Left lobe of liver (tissue), 2 donors: ENCODE results near the gene ENTPD7. TPM values are rescaled to one million over a fixed set of nuclear protein-coding genes. Genes with fewer than 3 reads are reported as not detected.

Source experiments
- ATAC-seq: fragments of 200-7000 bp; cut with Tn5 transposase; one replicate; pipeline ENCODE4 v1.9.1; 2020; ENCODE audit warnings: mild to moderate bottlenecking, moderate library complexity
- DNase-seq: peaks from one replicate; pipeline ENCODE4 v3.0.0-alpha.2; 2020; ENCODE audit warnings: low spot score
- total RNA-seq: library from RNA; stranded (reverse); gene quantifications from one replicate; pipeline ENCODE4 v1.2.1, GENCODE V29; 2021
- donor health status: DM: no; HTN: no; CAD: no; lungs with moderate emphysema.
- donor health status: DM: no; HTN: yes; CAD: no.

Gene ENTPD7
- total RNA-seq, 1 donor from 2014 or later: 9.8 TPM

- no peak for DNase-seq
- ATAC-seq: no peak
Observed at GRCh38 chr10:99633832-99634231, 25.5 kb upstream of the ENTPD7 start.

- ATAC-seq: peak; percentile 75
Observed at GRCh38 chr10:99647601-99648151, 11.6 kb upstream of the ENTPD7 start.

GRCh38 chr10:99648717-99649116, 10.6 kb upstream of the ENTPD7 start:
- no peak for DNase-seq
- ATAC-seq: no peak

More at GRCh38 chr10:99647601-99648151, 11.6 kb upstream of the ENTPD7 start:
- no peak for DNase-seq

- ATAC-seq (no peak), DNase-seq (no peak)
Observed at GRCh38 chr10:99652800-99653390, 6.4 kb upstream of the ENTPD7 start.

GRCh38 chr10:99654390-99655175, 4.7 kb upstream of the ENTPD7 start:
- ATAC-seq: no peak
- no peak for DNase-seq

GRCh38 chr10:99656199-99657064, 2.9 kb upstream of the ENTPD7 start:
- no peak for DNase-seq
- ATAC-seq: no peak

GRCh38 chr10:99658622-99659030, 683 bp upstream of the ENTPD7 start:
- DNase-seq (peak; percentile 69), ATAC-seq (peak; percentile 30)

GRCh38 chr10:99659868-99660366, 608 bp downstream of the ENTPD7 start:
- ATAC-seq: peak; percentile 42
- peak; percentile 48 for DNase-seq

GRCh38 chr10:99660662-99661376, 1.5 kb downstream of the ENTPD7 start:
- no peak for DNase-seq
- ATAC-seq: no peak

GRCh38 chr10:99661377-99661763, 2.1 kb downstream of the ENTPD7 start:
- no peak for DNase-seq
- ATAC-seq: no peak

- ATAC-seq (no peak), DNase-seq (no peak)
Observed at GRCh38 chr10:99665304-99665703, 6.0 kb downstream of the ENTPD7 start.

- no peak for DNase-seq
Observed at GRCh38 chr10:99667108-99667751, 7.9 kb downstream of the ENTPD7 start.

GRCh38 chr10:99671386-99671785, 12.1 kb downstream of the ENTPD7 start:
- ATAC-seq: no peak
- no peak for DNase-seq

More at GRCh38 chr10:99667108-99667751, 7.9 kb downstream of the ENTPD7 start:
- no peak for ATAC-seq

GRCh38 chr10:99672884-99673283, 13.6 kb downstream of the ENTPD7 start:
- DNase-seq (no peak), ATAC-seq (no peak)

- no peak for DNase-seq
- ATAC-seq: peak; percentile 76
Observed at GRCh38 chr10:99673492-99673891, 14.2 kb downstream of the ENTPD7 start.

- ATAC-seq (no peak), DNase-seq (no peak)
Observed at GRCh38 chr10:99674762-99675161, 15.5 kb downstream of the ENTPD7 start.

GRCh38 chr10:99676426-99676825, 17.1 kb downstream of the ENTPD7 start:
- ATAC-seq (peak; percentile 52), DNase-seq (no peak)

- no peak for ATAC-seq
- no peak for DNase-seq
Observed at GRCh38 chr10:99676895-99677294, 17.6 kb downstream of the ENTPD7 start.

GRCh38 chr10:99678921-99679320, 19.6 kb downstream of the ENTPD7 start:
- DNase-seq (no peak), ATAC-seq (no peak)

- no peak for DNase-seq
- ATAC-seq: peak; percentile 61
Observed at GRCh38 chr10:99681553-99681952, 22.2 kb downstream of the ENTPD7 start.
